T-cell (primary cell): Measurements from ENCODE around the gene NABP2. TPM values are rescaled to one million over a fixed set of nuclear protein-coding genes. Genes with fewer than 3 reads are reported as not detected.
"Not testable (repeated sequence)": the region's sequence is repeated elsewhere in the genome, so short reads cannot be mapped to it uniquely, and the experiment has no call there.

ENCODE experiments used
- ATAC-seq, 4 experiments: fragments of 200-7000 bp in 3 of 4; fragments of 150-1000 bp in 1 of 4; cut with Tn5 transposase; replicated peaks in 1 of 4; 1 replicate in 3 of 4; 2 replicates in 1 of 4; pipeline ENCODE4 v1.10.0; 2021; ENCODE audit warnings: moderate library complexity in 3 of 4, mild to moderate bottlenecking in 2 of 4, moderate number of reproducible peaks in 1 of 4
- CTCF ChIA-PET, 2 donors: fragments of 300-600 bp; sonication (Branson Sonifier 250); formaldehyde crosslinking; loops; one replicate each; lab custom pipeline; 2022; ENCODE audit warnings: antibody characterized with exemption in 2 of 2; lab: Charles Lee
- POLR2A ChIA-PET, 2 donors: fragments of 300-600 bp; sonication (Branson Sonifier 250); formaldehyde crosslinking; loops; one replicate each; lab custom pipeline; 2022; ENCODE audit warnings: antibody characterized with exemption in 2 of 2; lab: Charles Lee
- DNase-seq, 35 experiments: peaks; one replicate each; pipeline versions ENCODE4 v3.0.0 to v3.0.0-alpha.2; 2013 to 2023
- H3K27ac ChIP-seq: one replicate; pipeline ENCODE4 v1.5.1; 2013; ENCODE audit warnings: low read length
- H3K27me3 ChIP-seq, 2 experiments: replicated peaks in 1 of 2; 1 replicate in 1 of 2; 2 replicates in 1 of 2; pipeline versions ENCODE4 v1.6.1 to v1.7.0; 2013; ENCODE audit warnings: low read length in 1 of 2, mixed read lengths in 1 of 2; ENCODE audit not compliant: control insufficient read depth in 2 of 2, insufficient read depth in 2 of 2; ENCODE audit errors: extremely low read depth in 1 of 2
- H3K36me3 ChIP-seq, 2 donors: 1 replicate in 1 of 2; 2 replicates in 1 of 2; pipeline versions ENCODE4 v1.6.1 to v1.7.0; 2013; ENCODE audit warnings: low read length in 1 of 2; ENCODE audit not compliant: control insufficient read depth in 2 of 2, insufficient read depth in 1 of 2; ENCODE audit errors: extremely low read depth in 1 of 2
- H3K4me1 ChIP-seq, 2 experiments: 1 replicate in 1 of 2; 2 replicates in 1 of 2; pipeline versions ENCODE4 v1.6.1 to v1.7.0; 2013; ENCODE audit warnings: low read length in 2 of 2, mixed read lengths in 1 of 2; ENCODE audit not compliant: insufficient read depth in 2 of 2, control insufficient read depth in 1 of 2; ENCODE audit errors: extremely low read depth in 1 of 2
- H3K4me3 ChIP-seq, 2 donors: 1 replicate in 1 of 2; 2 replicates in 1 of 2; pipeline versions ENCODE4 v1.5.1 to v1.7.0; 2013; ENCODE audit warnings: mild to moderate bottlenecking in 2 of 2, low read length in 1 of 2, moderate library complexity in 1 of 2; ENCODE audit not compliant: control insufficient read depth in 1 of 2; ENCODE audit errors: extremely low read depth in 1 of 2
- H3K9me3 ChIP-seq: 2 replicates; pipeline ENCODE4 v1.7.0; 2013
- H3K27ac Mint-ChIP-seq, 2 donors: one replicate each; pipeline ENCODE4 v1.8.0; 2020 to 2021; ENCODE audit warnings: mild to moderate bottlenecking in 2 of 2, mixed read lengths in 2 of 2
- H3K27me3 Mint-ChIP-seq, 2 donors: one replicate each; pipeline ENCODE4 v1.8.0; 2021 to 2022; ENCODE audit warnings: mixed read lengths in 2 of 2
- H3K36me3 Mint-ChIP-seq: one replicate; pipeline ENCODE4 v1.8.0; 2021; ENCODE audit warnings: mixed read lengths
- H3K4me1 Mint-ChIP-seq, 3 donors: one replicate each; pipeline ENCODE4 v1.8.0; 2020 to 2022; ENCODE audit warnings: mixed read lengths in 3 of 3, mild to moderate bottlenecking in 1 of 3
- H3K4me3 Mint-ChIP-seq, 3 donors: one replicate each; pipeline ENCODE4 v1.8.0; 2020 to 2022; ENCODE audit warnings: mild to moderate bottlenecking in 3 of 3, mixed read lengths in 3 of 3, moderate library complexity in 3 of 3
- H3K9me3 Mint-ChIP-seq, 3 donors: one replicate each; pipeline ENCODE4 v1.8.0; 2020 to 2022; ENCODE audit warnings: mixed read lengths in 3 of 3
- WGBS: methylation state at CpG from one replicate; pipeline ENCODE4 v1.1.5; 2013; ENCODE audit warnings: missing lambda C conversion rate; ENCODE audit not compliant: insufficient coverage; 5-methylcytosine and 5-hydroxymethylcytosine counted together
- total RNA-seq, 35 experiments: library from RNA in 6 of 35; stranded (reverse) in 6 of 35; fragments of 120-200 nt in 1 of 35; gene quantifications; one replicate each; pipeline versions ENCODE4 v1.2.1 to v1.2.4 and lab custom pipeline; 2013 to 2026

The NABP2 gene
- total RNA-seq, 5 donors from 2014 or later (not counting 1 experiment from before 2014, with no cell fraction given), result 11.8 to 19.1 (median 14.0) TPM

DNA sequence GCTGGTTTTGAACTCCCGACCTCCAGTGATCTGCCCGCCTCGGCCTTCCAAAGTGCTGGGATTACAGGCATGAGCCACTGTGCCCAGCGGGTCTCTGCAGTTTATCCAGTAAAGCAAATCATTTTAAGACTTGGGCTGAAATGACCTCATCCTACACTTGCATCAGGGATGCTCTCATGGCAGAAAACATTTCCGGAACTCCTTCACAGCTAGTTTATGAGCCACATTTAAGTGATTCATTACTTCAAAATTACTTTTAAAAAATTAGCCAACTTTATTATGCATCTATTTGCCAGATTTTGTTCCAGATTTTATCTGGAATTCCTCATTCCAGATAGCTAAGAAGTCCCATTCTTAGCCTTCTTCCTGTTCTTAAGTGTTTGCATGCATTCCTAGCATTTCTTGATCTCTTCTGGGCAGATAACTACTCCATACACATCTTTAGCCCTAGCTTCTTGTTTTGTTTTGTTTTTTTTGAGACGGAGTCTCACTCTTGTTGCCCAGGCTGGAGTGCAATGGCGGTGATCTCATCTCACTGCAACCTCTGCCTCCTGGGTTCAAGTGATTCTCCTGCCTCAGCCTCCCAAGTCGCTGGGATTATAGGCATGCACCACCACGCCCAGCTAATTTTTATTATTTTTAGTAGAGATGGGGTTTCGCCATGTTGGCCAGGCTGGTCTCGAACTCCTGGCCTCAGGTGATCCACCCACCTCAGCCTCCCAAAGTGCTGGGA is 27.2 kb upstream of the NABP2 start:
- not testable (repeated sequence) for ATAC-seq, H3K36me3 Mint-ChIP-seq, H3K27me3 ChIP-seq, H3K27ac Mint-ChIP-seq, H3K4me1 ChIP-seq, H3K9me3 Mint-ChIP-seq, H3K9me3 ChIP-seq, H3K27ac ChIP-seq, H3K27me3 Mint-ChIP-seq, H3K4me3 Mint-ChIP-seq, H3K4me3 ChIP-seq, DNase-seq, H3K36me3 ChIP-seq
- WGBS, result 95% methylated on average over 6 of the region's 11 CpGs
- H3K4me1 Mint-ChIP-seq, result peaks cover 8 to 15% (median 12%) of the 10 kb centered on the region in 3 donors
- ChIA-PET POLR2A (interaction anchor here in 1 of 2 donors (0.6 kb wide), 1 partner anchor 289 kb away, joined by 3 read pairs; no protein-coding TSS in a partner anchor), CTCF (interaction anchor here (0.7 to 0.8 kb wide), 2 partner anchors 9 to 267 kb away, joined by 3 to 8 read pairs; no protein-coding TSS in a partner anchor)

DNA sequence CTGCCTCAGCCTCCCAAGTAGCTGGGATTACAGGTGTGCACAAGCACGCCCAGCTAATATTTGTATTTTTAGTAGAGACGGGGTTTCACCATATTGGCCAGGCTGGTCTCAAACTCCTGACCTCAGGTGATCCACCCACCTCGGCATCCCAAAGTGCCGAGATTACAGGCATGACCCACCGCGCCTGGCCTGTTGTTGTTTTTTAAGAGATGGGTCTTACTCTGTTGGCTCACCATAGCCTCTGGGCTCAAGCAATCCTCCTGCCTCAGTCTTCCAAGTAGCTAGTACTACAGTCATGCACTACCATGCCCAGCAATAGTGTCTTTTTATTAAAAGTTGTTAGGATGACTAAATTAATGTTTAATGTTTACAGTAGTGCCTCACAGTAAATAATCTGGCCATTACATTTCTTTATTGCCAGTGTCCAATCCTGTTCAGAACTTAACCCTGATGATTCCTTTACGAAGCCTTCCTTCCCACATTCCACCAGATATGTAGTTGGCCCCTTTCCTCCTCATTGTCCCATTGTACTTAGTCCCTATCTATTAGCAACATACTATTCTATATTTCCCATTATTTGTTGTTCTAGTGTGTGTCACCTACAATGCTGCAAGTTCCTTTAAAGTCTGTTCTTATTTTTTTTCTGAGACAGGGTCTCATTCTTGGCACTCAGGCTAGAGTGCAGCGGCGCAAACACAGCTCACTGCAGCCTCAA is 26.1 kb upstream of the NABP2 start:
- no peak overlapping the region for H3K4me3 ChIP-seq
- POLR2A ChIA-PET, result no interaction called here
- H3K27ac Mint-ChIP-seq, result no peak overlapping the region
- no peak overlapping the region for H3K27ac ChIP-seq
- no peaks in the 10 kb centered on the region for H3K36me3 ChIP-seq
- ATAC-seq, result no peak
- no peak overlapping the region for H3K4me3 Mint-ChIP-seq
- CTCF ChIA-PET, result interaction anchor here in 1 of 2 donors (0.7 to 0.8 kb wide), 2 partner anchors 17 to 266 kb away, joined by 3 read pairs; no protein-coding TSS in a partner anchor
- H3K9me3 Mint-ChIP-seq, result no peaks in the 10 kb centered on the region
- no peaks in the 10 kb centered on the region for H3K27me3 ChIP-seq
- peaks cover 3 to 12% (median 6%) of the 10 kb centered on the region in 3 donors for H3K4me1 Mint-ChIP-seq
- no peak for DNase-seq
- H3K27me3 Mint-ChIP-seq, result no peaks in the 10 kb centered on the region
- H3K4me1 ChIP-seq, result no peaks in the 10 kb centered on the region
- WGBS, result 100% methylated on average over 3 of the region's 9 CpGs
- H3K36me3 Mint-ChIP-seq, result no peaks in the 10 kb centered on the region
- H3K9me3 ChIP-seq, result no peaks in the 10 kb centered on the region

GRCh38 chr12:56198836-56199235 is 25.3 kb upstream of the NABP2 start:
- Histone ChIP-seq H3K27ac (no peak overlapping the region), H3K36me3 (no peaks in the 10 kb centered on the region), H3K4me1 (no peaks in the 10 kb centered on the region), H3K4me3 (no peak overlapping the region), H3K27me3 (no peaks in the 10 kb centered on the region), H3K9me3 (no peaks in the 10 kb centered on the region)
- ATAC-seq (no peak), DNase-seq (no peak)
- 100% methylated on average over 1 of the region's 1 CpG for WGBS
- no peaks in the 10 kb centered on the region for H3K9me3 Mint-ChIP-seq
- peak overlapping the region in 1 of 2 donors; percentile 1 for H3K27ac Mint-ChIP-seq
- H3K36me3 Mint-ChIP-seq, result no peaks in the 10 kb centered on the region
- no peaks in the 10 kb centered on the region for H3K27me3 Mint-ChIP-seq
- H3K4me1 Mint-ChIP-seq, result peaks cover 0 to 7% (median 1%) of the 10 kb centered on the region in 3 donors
- ChIA-PET POLR2A (no interaction called here), CTCF (interaction anchor here in 1 of 2 donors (0.6 to 1.4 kb wide), 2 partner anchors 23 to 438 kb away, joined by 4 read pairs; partner anchors contain the start of gene RNF41)
- no peak overlapping the region for H3K4me3 Mint-ChIP-seq

DNA sequence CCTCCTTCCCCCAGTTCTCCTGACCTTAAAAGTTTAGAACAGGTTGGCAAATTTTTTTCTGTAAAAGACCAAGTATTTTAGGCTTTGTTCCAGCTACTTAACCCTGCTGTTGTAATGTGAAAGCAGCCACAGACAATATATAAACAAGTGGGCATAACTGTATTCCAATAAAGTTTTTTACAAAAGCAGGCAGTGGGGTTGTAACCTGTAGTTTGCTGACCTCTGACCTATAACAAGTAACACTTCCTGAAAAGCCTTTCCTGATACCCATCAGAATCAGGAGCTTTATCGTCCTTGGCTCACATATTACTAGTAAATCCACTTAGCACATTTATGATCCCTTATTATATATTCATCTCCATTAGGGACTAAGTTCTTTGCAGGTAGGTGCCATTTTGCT is 21.8 kb upstream of the NABP2 start:
- WGBS, result 100% methylated on average over 1 of the region's 1 CpG
- Histone ChIP-seq H3K9me3 (no peaks in the 10 kb centered on the region), H3K4me1 (no peaks in the 10 kb centered on the region), H3K36me3 (peaks cover 0 to 24% of the 10 kb centered on the region in 2 donors), H3K27me3 (no peaks in the 10 kb centered on the region), H3K27ac (no peak overlapping the region), H3K4me3 (no peak overlapping the region)
- Mint-ChIP-seq H3K36me3 (peaks cover 15% of the 10 kb centered on the region), H3K27me3 (no peaks in the 10 kb centered on the region), H3K9me3 (no peaks in the 10 kb centered on the region), H3K27ac (peak overlapping the region; percentile 52 to 74), H3K4me1 (peaks cover 0 to 5% (median 1%) of the 10 kb centered on the region in 3 donors), H3K4me3 (no peak overlapping the region)
- ATAC-seq (no peak), DNase-seq (no peak)
- POLR2A ChIA-PET, result interaction anchor here in 1 of 2 donors (1.0 kb wide), 1 partner anchor 30 kb away, joined by 3 read pairs; no protein-coding TSS in a partner anchor
- CTCF ChIA-PET, result interaction anchor here (0.6 to 1.7 kb wide), 6 partner anchors 15 to 1363 kb away, joined by 3 to 5 read pairs (median 4); partner anchors contain the start of gene RNF41 (in 1 of the 2)

GRCh38 chr12:56202838-56203237 is 21.3 kb upstream of the NABP2 start:
- Histone ChIP-seq H3K27ac (no peak overlapping the region), H3K9me3 (no peaks in the 10 kb centered on the region), H3K36me3 (peaks cover 0 to 29% of the 10 kb centered on the region in 2 donors), H3K4me1 (no peaks in the 10 kb centered on the region), H3K27me3 (no peaks in the 10 kb centered on the region), H3K4me3 (no peak overlapping the region)
- Mint-ChIP-seq H3K4me1 (peaks cover 0 to 5% (median 1%) of the 10 kb centered on the region in 3 donors), H3K4me3 (no peak overlapping the region), H3K36me3 (peaks cover 20% of the 10 kb centered on the region), H3K9me3 (no peaks in the 10 kb centered on the region), H3K27ac (peak overlapping the region; percentile 37 to 74), H3K27me3 (no peaks in the 10 kb centered on the region)
- ATAC-seq (no peak), DNase-seq (no peak)
- ChIA-PET POLR2A (no interaction called here), CTCF (interaction anchor here in 1 of 2 donors (0.6 to 1.7 kb wide), 5 partner anchors 27 to 545 kb away, joined by 3 read pairs; partner anchors contain the start of gene STAT2)
- no CpG with 5 or more reads among the region's 2 CpGs for WGBS

DNA sequence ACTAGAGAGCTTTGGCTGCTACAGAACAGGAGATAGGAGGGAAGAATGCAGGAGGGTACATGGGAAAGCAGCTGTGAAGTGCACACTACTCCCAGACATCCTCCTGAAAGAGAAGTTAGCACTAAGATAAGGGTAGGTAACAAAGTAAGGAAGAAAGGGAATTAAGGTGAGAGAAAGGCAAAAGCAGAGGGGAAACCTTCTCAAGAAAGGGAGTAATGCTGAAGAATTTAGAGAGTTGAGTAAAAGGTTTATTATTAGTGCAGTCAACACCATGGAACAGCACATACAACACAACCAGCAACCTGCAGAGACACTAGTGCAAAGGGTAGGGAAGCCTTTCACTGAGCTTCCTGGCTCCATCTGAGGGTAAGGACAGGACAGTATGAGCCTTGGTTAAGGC is 19.9 kb upstream of the NABP2 start:
- no peak for DNase-seq

More for the DNA sequence above, 19.9 kb upstream of the NABP2 start:
- ChIA-PET CTCF (interaction anchor here in 1 of 2 donors (1.0 to 3.9 kb wide), 2 partner anchors 18 to 85 kb away, joined by 3 to 21 read pairs; partner anchors contain the start of gene RNF41), POLR2A (no interaction called here)
- no peak overlapping the region for H3K4me3 ChIP-seq
- H3K9me3 ChIP-seq, result no peaks in the 10 kb centered on the region
- ATAC-seq, result no peak
- Mint-ChIP-seq H3K27me3 (no peaks in the 10 kb centered on the region), H3K9me3 (no peaks in the 10 kb centered on the region), H3K4me1 (peaks cover 0 to 5% (median 1%) of the 10 kb centered on the region in 3 donors), H3K36me3 (peaks cover 25% of the 10 kb centered on the region), H3K4me3 (no peak overlapping the region), H3K27ac (no peak overlapping the region)
- no peak overlapping the region for H3K27ac ChIP-seq
- no peaks in the 10 kb centered on the region for H3K4me1 ChIP-seq
- H3K36me3 ChIP-seq, result peaks cover 0 to 37% of the 10 kb centered on the region in 2 donors
- H3K27me3 ChIP-seq, result no peaks in the 10 kb centered on the region
